Stimulated activated CD8-positive, alpha-beta memory T cell treated with anti-CD3 and anti-CD28 coated beads, Interleukin-15, amount 100 ng/mL, for 1 hour (primary cell): ENCODE measurements around the gene TSPEAR.

Experiments used
- DNase-seq: peaks from one replicate; pipeline ENCODE4 v3.0.0-alpha.2; 2020; ENCODE audit warnings: low read depth

Gene TSPEAR

GRCh38 chr21:44720170-44720569 is 8.8 kb upstream of the TSPEAR start:
- no peak for DNase-seq

DNA sequence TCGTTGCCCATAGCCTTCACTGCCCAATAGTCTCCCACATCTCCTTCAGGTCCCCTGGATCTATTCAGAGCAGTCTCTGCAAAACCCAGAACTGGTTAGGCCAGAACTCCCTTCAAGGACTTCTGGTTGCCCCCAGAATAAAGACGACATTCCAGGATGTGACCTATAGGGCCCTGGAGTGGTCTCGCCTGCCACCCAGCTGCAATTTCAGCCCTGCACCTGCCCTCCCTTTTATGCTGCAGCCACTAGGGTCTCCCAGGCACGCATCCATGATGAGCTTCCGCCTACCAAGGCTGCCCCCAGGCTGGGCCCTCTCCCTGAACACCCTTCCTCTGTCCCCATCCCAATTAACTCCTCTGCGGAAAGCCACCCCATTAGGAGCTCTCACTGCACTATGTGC is 7.2 kb upstream of the TSPEAR start:
- no peak for DNase-seq

- DNase-seq = no peak
Measured at GRCh38 chr21:44718093-44718492, 6.7 kb upstream of the TSPEAR start.

- DNase-seq = no peak
Measured at GRCh38 chr21:44716984-44717383, 5.6 kb upstream of the TSPEAR start.

DNA sequence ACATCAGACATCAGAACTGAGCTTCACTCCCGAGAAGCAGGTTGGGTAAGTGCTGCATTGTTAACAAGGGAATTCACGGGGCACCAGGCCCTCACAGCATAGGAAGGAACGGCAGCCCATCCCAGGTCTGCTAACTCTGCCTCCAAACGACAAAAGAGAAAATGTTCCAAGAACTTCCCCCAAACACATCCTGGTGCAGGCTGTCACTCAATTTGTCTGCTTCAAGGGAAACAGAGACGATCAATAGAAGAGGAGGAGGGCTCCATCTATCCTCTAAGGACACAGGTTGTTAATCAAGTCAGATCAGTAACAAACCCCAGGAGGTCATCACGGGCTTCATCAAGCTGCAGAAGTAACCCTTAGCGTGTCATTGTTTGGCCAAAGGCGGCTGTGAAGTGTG is 3.5 kb upstream of the TSPEAR start:
- DNase-seq = no peak

DNA sequence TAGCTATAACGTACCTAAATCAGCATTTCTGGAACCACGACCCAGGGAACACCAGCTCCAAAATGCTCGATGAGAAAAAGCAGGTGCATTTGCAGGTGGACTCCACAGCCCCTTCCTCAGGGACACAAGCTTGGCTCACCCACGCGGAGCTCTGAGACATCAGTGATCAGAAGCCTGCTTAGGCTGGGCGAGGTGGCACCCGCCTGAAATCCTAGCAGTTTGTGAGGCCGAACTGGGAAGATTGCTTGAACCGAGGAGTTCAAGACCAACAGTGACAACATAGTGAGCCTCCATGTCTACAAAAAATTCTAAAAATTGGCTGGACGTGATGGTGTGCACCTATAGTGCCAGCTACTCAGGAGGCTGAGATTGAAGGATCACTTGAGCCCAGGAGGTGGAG is 2.5 kb upstream of the TSPEAR start:
- DNase-seq = no peak

DNA sequence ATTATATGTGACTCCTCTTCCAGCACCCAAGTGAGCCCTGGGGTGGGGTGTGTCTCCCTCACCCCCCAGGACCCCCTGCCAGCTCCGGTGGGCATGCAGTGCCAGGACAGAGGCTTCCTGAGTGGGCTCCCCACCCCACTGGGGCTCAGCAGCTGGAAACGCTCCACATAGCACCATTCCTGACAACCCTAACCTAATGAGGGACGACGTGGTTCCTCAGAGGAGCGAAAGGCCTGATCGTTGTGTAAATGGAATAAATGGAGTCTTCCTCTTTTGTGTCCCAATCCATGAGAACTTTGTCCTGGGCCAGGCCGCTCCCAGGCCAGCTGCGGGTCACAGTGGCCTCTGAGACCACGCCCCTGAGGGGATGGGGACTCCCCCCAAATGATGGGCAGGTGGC is 1.8 kb upstream of the TSPEAR start:
- no peak for DNase-seq

DNA sequence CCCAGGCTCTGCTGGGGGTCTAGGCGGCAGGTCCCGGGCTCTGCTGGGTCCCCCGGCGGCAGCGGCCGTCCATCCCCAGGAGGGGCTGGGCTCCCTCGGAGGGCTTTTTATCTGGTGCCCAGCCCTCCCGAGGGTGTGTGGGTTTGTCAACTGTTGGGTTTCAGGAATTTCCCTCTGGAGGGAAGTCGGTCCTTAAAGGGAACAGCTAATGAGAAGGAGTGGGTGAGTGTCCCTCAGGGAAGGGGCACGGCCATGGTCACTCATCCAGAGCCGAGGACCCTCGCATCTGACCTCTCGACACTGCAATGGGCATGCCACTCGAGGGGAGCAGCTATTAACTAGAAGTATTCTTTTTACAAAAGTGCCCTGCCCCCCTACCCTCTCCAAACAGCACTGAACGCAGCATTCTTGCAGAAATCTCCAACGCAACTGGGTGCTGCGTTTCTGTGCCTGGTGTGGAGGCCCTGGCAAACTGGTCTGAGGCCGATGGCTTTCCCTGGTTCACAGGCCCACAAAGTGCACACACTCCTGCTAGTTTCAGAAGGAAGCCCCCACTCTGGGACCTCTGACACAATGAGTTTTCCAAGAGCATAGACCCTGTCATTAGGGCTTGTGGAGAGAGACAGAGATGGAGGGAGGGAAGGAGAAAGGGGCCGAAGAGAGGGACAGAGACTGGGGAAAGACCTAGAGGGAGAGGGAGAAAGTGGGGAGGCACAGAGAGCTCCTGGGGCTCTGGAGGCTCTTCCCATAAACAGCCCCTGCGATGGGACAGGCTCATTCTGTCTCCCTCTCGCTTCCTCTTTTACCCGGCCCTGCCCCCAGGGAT is 1.0 kb upstream of the TSPEAR start:
- no peak for DNase-seq

- no peak for DNase-seq
Measured at GRCh38 chr21:44710756-44711326, 531 bp downstream of the TSPEAR start.

DNA sequence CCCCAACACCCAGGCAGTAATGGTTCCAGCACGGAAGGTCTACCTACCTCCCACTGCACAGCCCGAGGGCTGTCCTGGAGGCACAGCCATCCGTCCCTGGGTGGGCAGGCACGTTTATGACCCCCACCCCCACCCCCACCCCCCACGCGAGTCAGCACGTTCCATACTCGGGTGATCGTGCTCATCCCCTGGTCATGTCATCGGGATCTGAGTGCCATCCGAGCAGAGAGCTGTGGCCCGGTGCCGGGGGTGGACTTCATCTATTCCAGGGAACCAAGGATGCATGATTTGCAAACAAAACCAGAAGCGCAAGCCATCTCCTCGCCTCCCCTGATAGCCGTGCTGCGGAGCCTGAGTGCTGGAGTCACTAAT is 1.1 kb downstream of the TSPEAR start:
- no peak for DNase-seq

- DNase-seq = no peak
Measured at GRCh38 chr21:44709426-44710293, 1.7 kb downstream of the TSPEAR start.

DNA sequence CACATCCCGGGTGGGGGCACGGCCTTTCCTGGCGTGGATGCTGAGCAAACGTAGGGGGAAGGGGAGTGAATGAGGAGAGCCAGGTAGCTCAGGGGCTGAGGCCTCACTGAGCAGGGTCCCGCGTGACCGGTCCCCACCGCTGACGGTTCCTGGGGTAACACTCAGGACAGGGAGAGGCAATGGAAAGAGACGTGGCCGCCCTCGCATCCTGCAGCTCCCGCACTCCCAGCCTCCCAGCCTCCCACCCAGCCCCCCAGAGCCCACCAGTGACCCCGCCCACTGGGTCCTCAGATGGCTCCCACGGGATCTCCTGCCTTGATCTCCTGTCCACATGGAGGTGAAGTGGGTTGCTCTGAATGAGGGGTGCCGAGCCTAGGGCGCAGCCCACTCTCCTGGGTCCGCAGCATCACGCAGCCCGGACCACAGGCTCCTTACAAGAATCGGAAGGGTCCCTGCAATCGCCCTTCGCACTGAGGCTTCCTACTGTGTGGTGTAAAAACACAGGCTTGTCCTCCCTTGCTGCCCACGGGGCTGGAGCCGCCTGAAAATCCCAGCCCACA is 2.4 kb downstream of the TSPEAR start:
- no peak for DNase-seq

GRCh38 chr21:44708213-44708865 is 3.0 kb downstream of the TSPEAR start:
- DNase-seq = no peak

DNA sequence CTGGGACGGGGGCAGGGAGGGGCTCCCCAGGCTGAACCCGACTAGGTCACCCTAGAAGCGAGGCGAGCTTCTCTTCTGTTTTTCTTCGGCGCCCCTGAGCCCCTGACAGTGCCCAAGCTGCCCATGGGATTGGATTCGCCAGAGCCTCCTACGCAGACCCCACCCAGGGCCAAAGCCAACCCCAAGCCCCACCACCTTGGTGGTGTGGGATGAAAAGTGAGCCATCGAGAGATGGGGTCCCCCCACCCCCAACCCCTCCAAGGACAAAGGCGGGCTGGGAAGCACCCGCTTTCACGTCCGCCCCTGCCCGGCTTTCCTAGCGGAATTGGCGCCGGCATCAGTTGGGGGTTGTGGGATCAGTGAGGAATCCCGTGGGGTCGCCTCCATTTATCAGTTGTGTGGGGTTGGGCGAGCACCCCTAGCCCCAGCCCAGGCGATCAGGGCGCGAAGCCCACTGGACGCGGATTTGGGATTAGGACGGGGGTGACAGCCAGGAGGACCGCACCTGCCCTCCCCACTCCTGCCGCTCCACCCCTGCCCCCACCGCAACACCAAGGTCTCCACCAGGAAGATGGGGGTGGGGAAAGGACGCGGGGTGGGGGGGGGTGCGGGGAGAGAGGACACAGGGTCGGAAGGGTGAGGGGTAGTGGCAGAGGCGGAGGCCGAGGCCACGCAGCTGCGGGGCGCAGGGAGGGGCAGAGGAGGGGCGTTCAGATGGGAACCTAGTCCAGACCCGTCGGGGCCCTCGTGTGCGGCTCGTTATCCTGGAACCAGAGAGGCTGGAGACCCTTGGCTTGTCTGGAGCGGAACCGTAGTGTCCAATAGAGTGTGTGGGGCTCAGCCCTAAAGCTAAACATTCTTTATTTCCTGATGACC is 4.4 kb downstream of the TSPEAR start:
- no peak for DNase-seq

DNA sequence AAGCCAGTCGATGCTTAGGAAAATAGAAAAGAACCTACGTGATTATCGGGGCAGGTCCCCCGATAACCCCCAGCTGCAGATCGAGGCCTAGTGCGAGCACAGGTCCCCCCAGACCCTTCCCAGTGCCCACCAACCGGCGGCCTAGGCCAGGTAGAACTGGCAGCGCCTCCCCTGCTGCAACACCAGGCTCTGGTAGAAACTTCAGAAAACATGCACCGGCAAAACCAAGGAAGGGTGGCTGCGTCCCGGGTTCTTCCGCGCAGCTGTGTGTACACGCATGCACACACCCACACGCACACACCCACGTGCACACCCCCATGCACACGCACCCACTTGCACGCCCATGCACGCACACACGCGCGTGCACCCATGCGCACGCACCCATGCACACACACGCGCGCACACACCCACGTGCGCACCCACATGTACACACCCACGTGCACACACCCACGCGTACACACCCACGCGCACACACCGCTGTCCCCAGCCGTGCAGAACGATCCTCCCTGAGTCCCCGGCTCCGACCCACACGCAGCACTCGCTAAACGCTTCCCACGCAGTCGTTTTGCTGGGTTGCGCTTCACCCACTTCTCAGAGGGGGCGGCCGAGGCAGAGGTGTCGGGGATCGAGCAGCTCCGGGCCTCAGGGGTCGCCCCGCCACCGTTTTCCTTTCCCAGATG is 5.2 kb downstream of the TSPEAR start:
- no peak for DNase-seq

DNA sequence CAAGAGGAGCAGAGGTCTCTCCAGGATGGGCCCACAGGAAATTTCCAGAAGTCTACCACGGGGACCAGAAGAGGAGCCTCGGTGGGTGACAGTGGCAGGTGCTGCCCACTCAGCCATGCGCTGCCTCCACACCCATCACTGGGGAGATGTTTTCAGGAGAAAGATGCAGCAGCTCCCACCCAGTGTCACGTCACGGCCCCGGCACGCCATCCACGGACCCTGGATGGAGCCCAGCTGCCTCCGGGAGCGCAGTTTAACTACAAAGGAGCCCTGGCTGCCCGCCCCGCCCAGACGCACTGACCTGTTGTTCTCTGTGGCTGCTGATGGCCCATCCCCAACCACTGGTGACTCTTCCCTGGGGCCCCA is 6.8 kb downstream of the TSPEAR start:
- no peak for DNase-seq

DNA sequence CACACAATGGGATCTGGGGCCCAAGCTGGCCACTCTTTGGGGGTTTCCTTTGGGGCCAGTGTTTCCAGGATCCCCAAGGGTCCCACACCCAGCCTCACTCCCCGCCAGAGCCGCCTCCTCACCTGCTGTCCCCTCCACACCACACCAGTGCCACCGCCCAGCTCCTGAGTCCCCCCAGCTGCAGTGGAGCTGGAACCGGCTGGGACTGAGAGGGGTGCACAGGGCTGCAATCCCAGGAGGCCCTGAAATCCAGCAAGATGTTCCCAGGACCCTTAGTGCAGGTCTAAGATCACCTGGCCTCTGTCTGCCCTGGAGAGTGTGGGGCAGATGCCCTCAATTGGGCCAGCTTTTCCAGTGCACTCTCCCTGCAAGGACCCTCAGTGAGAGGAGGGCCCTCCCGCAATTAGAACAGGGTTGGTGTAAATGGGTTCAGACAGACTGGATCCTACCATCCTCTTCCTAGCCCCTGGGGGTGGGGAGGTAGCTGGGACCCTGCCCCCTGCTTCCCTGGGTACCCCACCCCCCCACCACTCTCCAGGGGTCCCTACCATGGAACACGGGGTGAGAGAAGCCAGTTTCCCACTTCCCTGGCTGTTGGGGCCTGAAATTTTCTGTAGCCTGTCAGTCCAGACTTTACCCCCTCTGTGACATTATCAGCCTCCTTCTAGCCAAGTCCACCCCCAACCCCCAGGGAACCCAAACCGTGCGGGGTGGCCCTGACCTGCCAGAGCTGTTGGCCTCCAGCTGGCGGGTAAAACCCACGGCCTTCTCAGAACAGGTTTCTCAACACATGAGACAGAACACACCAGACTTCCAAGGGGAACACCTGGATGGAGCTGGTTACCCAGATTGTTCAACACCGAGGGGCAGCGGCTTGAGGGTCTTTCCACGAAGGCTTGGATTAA is 7.4 kb downstream of the TSPEAR start:
- DNase-seq = no peak

- no peak for DNase-seq
Measured at GRCh38 chr21:44702973-44703730, 8.2 kb downstream of the TSPEAR start.
